ENCODE data around the gene GALNS.

GALNS gene

DNA sequence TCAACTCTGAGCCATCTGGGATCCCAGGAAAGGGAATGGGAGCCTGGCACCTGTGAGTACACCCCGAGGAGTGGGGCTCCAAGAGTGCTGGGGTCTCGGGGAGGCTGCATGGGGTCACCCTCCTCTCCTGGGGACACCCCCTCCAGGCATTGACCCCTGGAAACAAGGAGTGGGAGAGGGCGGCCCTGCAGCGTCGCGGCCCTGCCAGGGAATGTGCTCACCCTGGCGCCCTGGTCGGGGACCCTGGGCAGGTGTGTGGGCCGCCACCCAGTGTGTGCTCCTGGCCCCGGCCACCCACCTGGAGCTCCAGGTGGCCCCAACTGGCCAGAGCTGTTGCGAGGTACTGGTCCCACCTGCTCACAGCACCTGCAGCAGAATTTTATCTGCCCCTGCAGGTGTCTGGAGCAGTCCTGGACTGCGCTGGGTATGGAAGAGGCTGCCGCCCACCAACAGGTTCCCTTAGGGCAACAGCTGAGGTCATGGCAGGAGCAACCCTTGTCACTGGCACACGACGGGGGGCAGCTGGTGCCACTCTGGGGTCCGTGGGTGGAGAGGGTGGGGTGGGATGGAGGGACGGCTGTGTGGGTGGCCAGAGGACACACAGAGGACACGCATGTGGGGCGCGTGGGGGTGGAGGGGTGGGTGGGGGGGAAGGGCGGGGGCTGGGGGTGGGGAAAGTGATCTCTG is 15.1 kb upstream of the GALNS start:
- H3K4me3 ChIP-seq (ENCODE audit: low read length in 2 of 2) = no peak overlapping the region
- H3K4me1 ChIP-seq (ENCODE audit: control insufficient read depth, insufficient read depth, low read length) = peaks cover 2% of the 10 kb centered on the region
- H3K27me3 ChIP-seq (ENCODE audit: control insufficient read depth in 1 of 2, insufficient read depth in 2 of 2, low read length in 2 of 2) = peaks cover 3 to 11% of the 10 kb centered on the region in 2 donors
- no peak overlapping the region for H3K9ac ChIP-seq (ENCODE audit: low read length in 2 of 2)
- no peaks in the 10 kb centered on the region for H3K36me3 ChIP-seq (ENCODE audit: control insufficient read depth in 2 of 2, insufficient read depth in 2 of 2, low read length in 2 of 2)
- no peaks in the 10 kb centered on the region for H3K9me3 ChIP-seq (ENCODE audit: control insufficient read depth in 2 of 2, low read length in 2 of 2)
- no peak overlapping the region for H3K27ac ChIP-seq (ENCODE audit: low read length)

GRCh38 chr16:88871349-88871702 is 14.6 kb upstream of the GALNS start:
- H3K4me3 ChIP-seq (ENCODE audit: low read length in 2 of 2) = peak overlapping the region in 1 of 2 donors; percentile 49
- H3K9ac ChIP-seq (ENCODE audit: low read length in 2 of 2) = no peak overlapping the region

GRCh38 chr16:88870608-88871348 is 14.0 kb upstream of the GALNS start:
- Histone ChIP-seq H3K4me1 (ENCODE audit: control insufficient read depth, insufficient read depth, low read length) (peaks cover 2% of the 10 kb centered on the region), H3K9me3 (ENCODE audit: control insufficient read depth in 2 of 2, low read length in 2 of 2) (no peaks in the 10 kb centered on the region), H3K9ac (ENCODE audit: low read length in 2 of 2) (no peak overlapping the region), H3K4me3 (ENCODE audit: low read length in 2 of 2) (peak overlapping the region in 1 of 2 donors; percentile 49), H3K36me3 (ENCODE audit: control insufficient read depth in 2 of 2, insufficient read depth in 2 of 2, low read length in 2 of 2) (no peaks in the 10 kb centered on the region), H3K27ac (ENCODE audit: low read length) (no peak overlapping the region), H3K27me3 (ENCODE audit: control insufficient read depth in 1 of 2, insufficient read depth in 2 of 2, low read length in 2 of 2) (peaks cover 3 to 14% of the 10 kb centered on the region in 2 donors)

More at GRCh38 chr16:88871349-88871702, 14.6 kb upstream of the GALNS start:
- Histone ChIP-seq H3K27ac (ENCODE audit: low read length) (no peak overlapping the region), H3K4me1 (ENCODE audit: control insufficient read depth, insufficient read depth, low read length) (peaks cover 2% of the 10 kb centered on the region), H3K9me3 (ENCODE audit: control insufficient read depth in 2 of 2, low read length in 2 of 2) (no peaks in the 10 kb centered on the region), H3K27me3 (ENCODE audit: control insufficient read depth in 1 of 2, insufficient read depth in 2 of 2, low read length in 2 of 2) (peaks cover 3 to 11% of the 10 kb centered on the region in 2 donors), H3K36me3 (ENCODE audit: control insufficient read depth in 2 of 2, insufficient read depth in 2 of 2, low read length in 2 of 2) (no peaks in the 10 kb centered on the region)

GRCh38 chr16:88869673-88869980 is 12.9 kb upstream of the GALNS start:
- Histone ChIP-seq H3K27ac (ENCODE audit: low read length) (no peak overlapping the region), H3K9ac (ENCODE audit: low read length in 2 of 2) (no peak overlapping the region), H3K4me3 (ENCODE audit: low read length in 2 of 2) (no peak overlapping the region), H3K27me3 (ENCODE audit: control insufficient read depth in 1 of 2, insufficient read depth in 2 of 2, low read length in 2 of 2) (peaks cover 3 to 14% of the 10 kb centered on the region in 2 donors), H3K36me3 (ENCODE audit: control insufficient read depth in 2 of 2, insufficient read depth in 2 of 2, low read length in 2 of 2) (no peaks in the 10 kb centered on the region), H3K9me3 (ENCODE audit: control insufficient read depth in 2 of 2, low read length in 2 of 2) (no peaks in the 10 kb centered on the region), H3K4me1 (ENCODE audit: control insufficient read depth, insufficient read depth, low read length) (peaks cover 2% of the 10 kb centered on the region)

DNA sequence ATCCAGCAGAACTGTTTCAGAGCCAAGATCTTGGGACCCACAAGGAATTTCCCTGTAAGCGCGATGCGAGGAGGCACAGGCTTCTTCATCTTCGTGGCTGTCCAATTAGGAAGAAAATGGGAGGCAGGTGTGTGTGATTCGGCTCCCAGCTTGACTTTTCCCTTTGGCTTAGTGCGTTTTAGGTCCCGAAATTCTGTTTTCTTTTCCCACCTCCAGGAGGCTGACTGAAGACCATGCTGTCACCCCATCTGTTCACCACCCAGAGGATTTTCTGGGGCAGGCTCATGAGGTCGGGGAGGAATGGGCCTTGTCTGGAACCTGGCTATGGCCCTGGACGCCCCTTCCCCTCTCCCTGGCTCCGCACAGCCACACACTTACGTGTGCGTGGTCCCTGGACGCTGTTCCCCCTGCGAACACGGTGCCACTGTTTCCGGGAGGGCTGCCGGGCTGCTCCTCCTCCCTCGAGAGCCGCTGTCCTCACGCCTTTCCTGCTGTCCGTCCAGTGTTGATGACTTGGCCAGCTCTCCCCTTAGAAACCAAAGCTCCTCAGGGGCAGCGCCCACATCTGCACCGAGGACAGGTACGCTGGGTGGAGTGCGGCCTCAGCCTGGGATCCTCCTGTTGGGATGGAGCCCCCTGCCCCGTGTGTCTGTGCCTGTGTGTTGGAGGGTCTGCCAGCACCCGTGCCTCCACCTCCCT is 12.4 kb upstream of the GALNS start:
- Histone ChIP-seq H3K9ac (ENCODE audit: low read length in 2 of 2) (no peak overlapping the region), H3K27ac (ENCODE audit: low read length) (no peak overlapping the region), H3K4me3 (ENCODE audit: low read length in 2 of 2) (no peak overlapping the region), H3K27me3 (ENCODE audit: control insufficient read depth in 1 of 2, insufficient read depth in 2 of 2, low read length in 2 of 2) (peaks cover 3 to 14% of the 10 kb centered on the region in 2 donors), H3K4me1 (ENCODE audit: control insufficient read depth, insufficient read depth, low read length) (peaks cover 2% of the 10 kb centered on the region), H3K9me3 (ENCODE audit: control insufficient read depth in 2 of 2, low read length in 2 of 2) (no peaks in the 10 kb centered on the region), H3K36me3 (ENCODE audit: control insufficient read depth in 2 of 2, insufficient read depth in 2 of 2, low read length in 2 of 2) (no peaks in the 10 kb centered on the region)

DNA sequence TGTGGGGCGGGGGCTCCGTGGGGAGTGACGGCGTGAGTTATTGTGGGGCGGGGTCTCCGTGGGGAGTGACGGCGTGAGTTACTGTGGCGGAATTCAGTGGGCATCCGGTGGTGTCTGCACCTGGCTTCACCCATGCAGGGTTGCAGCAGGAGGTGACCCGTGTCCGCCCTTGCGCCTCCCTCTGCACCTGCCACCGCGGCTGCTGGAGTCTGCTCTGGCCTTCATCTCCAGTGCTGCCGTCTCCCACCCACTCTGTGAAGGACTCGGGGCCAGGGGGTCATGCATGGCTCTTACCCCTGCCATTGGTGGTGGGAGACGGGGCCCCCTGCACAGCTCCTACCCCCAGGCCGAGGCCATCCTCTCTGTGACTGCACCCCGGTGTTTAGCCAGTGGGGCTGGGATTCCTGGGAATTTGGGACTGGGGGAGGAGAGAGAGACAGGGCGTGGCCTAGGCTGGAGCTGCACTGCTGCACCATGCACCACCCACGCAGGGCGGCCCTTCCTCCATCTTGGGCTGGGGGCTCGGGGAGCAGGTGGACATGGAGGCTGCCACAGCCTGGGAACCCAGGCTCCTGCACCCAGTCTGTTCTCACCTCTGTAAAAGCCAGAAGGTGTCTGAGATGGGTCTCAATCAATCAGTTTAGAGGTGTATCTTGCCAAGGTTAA is 11.0 kb upstream of the GALNS start:
- Histone ChIP-seq H3K36me3 (ENCODE audit: control insufficient read depth in 2 of 2, insufficient read depth in 2 of 2, low read length in 2 of 2) (peaks cover 0 to under 1% of the 10 kb centered on the region in 2 donors), H3K27me3 (ENCODE audit: control insufficient read depth in 1 of 2, insufficient read depth in 2 of 2, low read length in 2 of 2) (peaks cover 3 to 14% of the 10 kb centered on the region in 2 donors), H3K4me3 (ENCODE audit: low read length in 2 of 2) (no peak overlapping the region)

GRCh38 chr16:88866151-88866920 is 9.6 kb upstream of the GALNS start, which contains the start of gene PABPN1L:
PABPN1L (minus strand) TSS chr16:88866660; CDS start chr16:88866606, 54 bp downstream.
- Histone ChIP-seq H3K27me3 (ENCODE audit: control insufficient read depth in 1 of 2, insufficient read depth in 2 of 2, low read length in 2 of 2) (peaks cover 0 to 8% of the 10 kb centered on the region in 2 donors), H3K27ac (ENCODE audit: low read length) (no peak within 1 kb of the TSS), H3K9me3 (ENCODE audit: control insufficient read depth in 2 of 2, low read length in 2 of 2) (no peaks in the 10 kb centered on the region), H3K4me3 (ENCODE audit: low read length in 2 of 2) (no peak within 1 kb of the TSS), H3K4me1 (ENCODE audit: control insufficient read depth, insufficient read depth, low read length) (peaks cover under 1% of the 10 kb centered on the region), H3K9ac (ENCODE audit: low read length in 2 of 2) (no peak within 1 kb of the TSS), H3K36me3 (ENCODE audit: control insufficient read depth in 2 of 2, insufficient read depth in 2 of 2, low read length in 2 of 2) (peaks cover 7 to 8% of the 10 kb centered on the region in 2 donors)

More for the DNA sequence above, 11.0 kb upstream of the GALNS start:
- Histone ChIP-seq H3K9me3 (ENCODE audit: control insufficient read depth in 2 of 2, low read length in 2 of 2) (no peaks in the 10 kb centered on the region), H3K27ac (ENCODE audit: low read length) (no peak overlapping the region), H3K4me1 (ENCODE audit: control insufficient read depth, insufficient read depth, low read length) (peaks cover 2% of the 10 kb centered on the region), H3K9ac (ENCODE audit: low read length in 2 of 2) (no peak overlapping the region)

- Histone ChIP-seq H3K9ac (ENCODE audit: low read length in 2 of 2) (no peak overlapping the region), H3K27ac (ENCODE audit: low read length) (no peak overlapping the region), H3K27me3 (ENCODE audit: control insufficient read depth in 1 of 2, insufficient read depth in 2 of 2, low read length in 2 of 2) (peaks cover 0 to 7% of the 10 kb centered on the region in 2 donors)
Measured at GRCh38 chr16:88865742-88866141, 9.0 kb upstream of the GALNS start.

GRCh38 chr16:88865310-88865709 is 8.6 kb upstream of the GALNS start:
- H3K9ac ChIP-seq (ENCODE audit: low read length in 2 of 2) = no peak overlapping the region
- H3K27me3 ChIP-seq (ENCODE audit: control insufficient read depth in 1 of 2, insufficient read depth in 2 of 2, low read length in 2 of 2) = peaks cover 0 to 5% of the 10 kb centered on the region in 2 donors
- H3K4me1 ChIP-seq (ENCODE audit: control insufficient read depth, insufficient read depth, low read length) = no peaks in the 10 kb centered on the region
- no peaks in the 10 kb centered on the region for H3K9me3 ChIP-seq (ENCODE audit: control insufficient read depth in 2 of 2, low read length in 2 of 2)
- H3K4me3 ChIP-seq (ENCODE audit: low read length in 2 of 2) = no peak overlapping the region
- no peak overlapping the region for H3K27ac ChIP-seq (ENCODE audit: low read length)
- peaks cover 13 to 14% of the 10 kb centered on the region in 2 donors for H3K36me3 ChIP-seq (ENCODE audit: control insufficient read depth in 2 of 2, insufficient read depth in 2 of 2, low read length in 2 of 2)

More at GRCh38 chr16:88865742-88866141, 9.0 kb upstream of the GALNS start:
- Histone ChIP-seq H3K9me3 (ENCODE audit: control insufficient read depth in 2 of 2, low read length in 2 of 2) (no peaks in the 10 kb centered on the region), H3K36me3 (ENCODE audit: control insufficient read depth in 2 of 2, insufficient read depth in 2 of 2, low read length in 2 of 2) (peaks cover 10% of the 10 kb centered on the region in 2 donors), H3K4me3 (ENCODE audit: low read length in 2 of 2) (no peak overlapping the region), H3K4me1 (ENCODE audit: control insufficient read depth, insufficient read depth, low read length) (no peaks in the 10 kb centered on the region)

DNA sequence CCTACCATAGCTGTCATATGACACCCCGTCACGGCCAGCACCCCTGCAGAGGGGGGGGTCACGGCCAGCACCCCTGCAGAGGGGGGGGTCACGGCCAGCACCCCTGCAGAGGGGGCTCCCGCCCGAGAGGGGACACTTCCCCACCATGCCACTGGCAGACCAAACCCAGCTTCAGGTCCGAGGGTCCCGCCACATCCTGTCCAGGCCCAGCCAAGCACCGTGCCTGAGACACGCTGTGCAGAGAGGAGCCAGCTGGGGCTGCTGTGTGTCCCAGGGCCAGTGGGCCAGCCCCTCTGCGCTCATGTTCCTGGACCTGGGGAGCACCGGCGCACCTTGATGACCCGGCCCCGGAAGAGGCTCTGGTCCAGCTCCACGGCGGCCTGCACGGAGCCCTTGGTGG is 7.8 kb upstream of the GALNS start:
- Histone ChIP-seq H3K9me3 (ENCODE audit: control insufficient read depth in 2 of 2, low read length in 2 of 2) (no peaks in the 10 kb centered on the region), H3K27me3 (ENCODE audit: control insufficient read depth in 1 of 2, insufficient read depth in 2 of 2, low read length in 2 of 2) (peaks cover 0 to 3% of the 10 kb centered on the region in 2 donors), H3K9ac (ENCODE audit: low read length in 2 of 2) (no peak overlapping the region), H3K27ac (ENCODE audit: low read length) (no peak overlapping the region), H3K36me3 (ENCODE audit: control insufficient read depth in 2 of 2, insufficient read depth in 2 of 2, low read length in 2 of 2) (peaks cover 21 to 22% of the 10 kb centered on the region in 2 donors), H3K4me1 (ENCODE audit: control insufficient read depth, insufficient read depth, low read length) (peaks cover under 1% of the 10 kb centered on the region), H3K4me3 (ENCODE audit: low read length in 2 of 2) (no peak overlapping the region)
